Stimulated activated CD8-positive, alpha-beta memory T cell treated with anti-CD3 and anti-CD28 coated beads, Interleukin-7, amount 100 ng/mL, for 24 hours (primary cell): Measurements from ENCODE around the gene BCOR.

Source experiments
- DNase-seq: peaks from one replicate; pipeline ENCODE4 v3.0.0-alpha.2; 2020; ENCODE audit warnings: low read depth

The BCOR gene

GRCh38 chrX:40098264-40099054 lies 701 bp upstream of the BCOR start:
- DNase-seq: no peak

DNA sequence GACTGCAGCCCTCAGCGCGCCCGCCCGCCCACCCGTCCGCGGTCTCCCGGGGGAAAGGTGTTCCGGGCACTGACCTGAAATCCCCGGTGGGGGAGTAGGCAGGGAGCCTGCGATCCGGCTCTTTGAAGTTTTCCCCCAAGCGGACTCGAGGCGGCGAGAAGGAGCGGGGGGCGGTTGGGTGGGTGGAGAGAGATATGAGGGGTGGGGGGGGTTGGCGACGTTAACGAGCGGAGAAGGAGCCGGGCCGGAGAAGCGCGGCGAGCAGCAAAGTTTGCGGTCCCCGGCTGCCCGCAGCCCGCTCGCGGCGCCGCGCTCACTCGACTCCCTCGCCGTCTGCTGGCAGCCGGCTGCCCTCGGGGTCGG lies 636 bp downstream of the BCOR start:
- DNase-seq: no peak

DNA sequence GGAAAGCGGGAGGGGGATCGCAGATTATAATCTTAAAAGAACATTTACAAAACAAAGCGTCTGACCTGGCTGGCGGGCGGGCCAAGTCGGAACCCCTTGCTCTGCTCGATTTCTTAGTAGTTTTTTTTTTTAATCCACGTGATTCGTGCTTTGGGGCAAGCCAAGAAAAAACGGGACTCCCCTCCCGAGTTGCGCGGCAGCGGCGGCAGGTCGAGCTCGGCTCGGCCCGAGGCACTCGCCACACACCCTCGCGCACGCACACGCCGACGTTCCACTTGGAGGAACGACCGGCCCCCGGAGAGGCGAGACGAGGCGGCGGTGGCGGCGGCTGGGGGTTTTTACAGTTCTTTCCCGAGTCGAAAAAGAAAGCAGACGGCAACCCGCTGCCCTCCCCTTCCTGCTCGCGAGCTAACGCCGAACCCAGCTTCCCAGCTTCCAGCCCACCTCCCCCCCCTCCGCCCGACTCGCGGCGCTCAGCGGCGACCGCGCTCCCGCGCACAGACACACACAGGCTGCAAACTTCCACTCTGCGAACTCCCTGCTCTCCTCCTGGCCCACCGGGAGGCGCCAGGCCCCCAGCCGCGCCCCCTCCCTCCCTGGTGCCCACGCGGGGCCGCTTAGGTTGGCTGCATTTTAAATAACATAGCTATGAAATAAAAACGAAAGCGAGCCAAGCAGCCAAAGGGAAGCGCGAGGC lies 1.2 kb downstream of the BCOR start:
- DNase-seq: no peak

DNA sequence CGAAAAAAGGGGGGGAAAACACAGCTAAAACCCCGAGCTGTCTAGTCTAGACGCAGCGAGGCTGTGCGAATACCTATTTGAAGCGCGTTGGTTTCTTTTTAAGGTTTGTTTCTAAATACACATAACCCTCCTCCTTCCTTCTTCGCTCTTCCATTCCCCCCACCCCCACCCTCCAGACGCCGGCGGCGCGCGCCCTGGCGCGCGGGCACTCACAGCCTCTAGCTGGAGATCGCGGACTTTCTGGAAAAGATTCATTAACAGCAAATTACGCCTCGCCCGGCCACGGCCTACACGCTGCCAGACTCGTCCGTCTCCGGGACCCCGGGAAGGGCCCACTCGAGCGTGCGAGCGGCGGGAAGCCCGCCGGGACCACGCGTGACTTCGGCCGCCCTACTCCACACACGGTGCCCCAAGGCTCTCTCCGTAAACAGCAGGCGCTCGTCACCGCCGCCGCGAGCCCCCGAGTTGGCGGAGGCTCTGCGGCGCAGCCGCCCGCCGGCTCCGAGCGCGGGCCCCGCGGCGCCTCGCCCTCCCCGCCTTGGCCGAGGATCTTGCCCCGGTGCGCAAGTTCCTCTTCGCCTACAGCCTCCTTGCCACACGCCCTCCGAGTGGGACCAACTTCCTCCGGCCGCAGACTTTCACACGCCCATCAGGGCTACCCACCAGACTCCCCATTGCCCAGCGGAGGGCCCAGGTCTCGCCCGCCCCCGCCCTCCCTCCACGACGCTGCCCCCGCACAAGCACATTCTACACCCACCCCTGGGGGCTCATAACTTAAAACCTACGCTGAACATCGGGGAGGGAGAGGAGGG lies 2.0 kb downstream of the BCOR start:
- no peak for DNase-seq

- DNase-seq: no peak
Observed at GRCh38 chrX:40094900-40095582, 2.7 kb downstream of the BCOR start.

- DNase-seq: no peak
Observed at GRCh38 chrX:40094041-40094899, 3.5 kb downstream of the BCOR start.

- DNase-seq: no peak
Observed at GRCh38 chrX:40093586-40093985, 4.2 kb downstream of the BCOR start.

GRCh38 chrX:40092808-40093435 lies 4.8 kb downstream of the BCOR start:
- DNase-seq: no peak

GRCh38 chrX:40091691-40092421 lies 5.9 kb downstream of the BCOR start:
- no peak for DNase-seq

DNA sequence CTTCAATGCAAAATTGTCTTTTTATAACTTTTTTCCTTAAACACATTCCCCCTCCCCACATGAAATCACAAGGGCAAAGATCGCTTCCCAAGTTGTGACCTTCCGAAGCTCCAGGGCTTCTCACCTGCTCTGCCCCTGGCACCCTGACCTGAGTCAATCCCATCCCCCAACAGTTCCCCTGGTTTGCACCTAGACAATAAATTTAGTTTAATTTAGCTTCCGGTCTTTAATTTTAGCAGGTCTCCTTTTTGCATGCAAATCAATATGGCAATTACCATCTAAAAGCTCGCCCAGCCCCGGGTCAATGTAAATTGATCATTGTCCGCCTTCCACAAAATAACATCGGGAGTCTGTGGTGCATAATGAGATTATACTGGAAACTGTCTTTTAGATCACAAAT lies 6.8 kb downstream of the BCOR start:
- DNase-seq: no peak

- no peak for DNase-seq
Observed at GRCh38 chrX:40090050-40090804, 7.5 kb downstream of the BCOR start.

DNA sequence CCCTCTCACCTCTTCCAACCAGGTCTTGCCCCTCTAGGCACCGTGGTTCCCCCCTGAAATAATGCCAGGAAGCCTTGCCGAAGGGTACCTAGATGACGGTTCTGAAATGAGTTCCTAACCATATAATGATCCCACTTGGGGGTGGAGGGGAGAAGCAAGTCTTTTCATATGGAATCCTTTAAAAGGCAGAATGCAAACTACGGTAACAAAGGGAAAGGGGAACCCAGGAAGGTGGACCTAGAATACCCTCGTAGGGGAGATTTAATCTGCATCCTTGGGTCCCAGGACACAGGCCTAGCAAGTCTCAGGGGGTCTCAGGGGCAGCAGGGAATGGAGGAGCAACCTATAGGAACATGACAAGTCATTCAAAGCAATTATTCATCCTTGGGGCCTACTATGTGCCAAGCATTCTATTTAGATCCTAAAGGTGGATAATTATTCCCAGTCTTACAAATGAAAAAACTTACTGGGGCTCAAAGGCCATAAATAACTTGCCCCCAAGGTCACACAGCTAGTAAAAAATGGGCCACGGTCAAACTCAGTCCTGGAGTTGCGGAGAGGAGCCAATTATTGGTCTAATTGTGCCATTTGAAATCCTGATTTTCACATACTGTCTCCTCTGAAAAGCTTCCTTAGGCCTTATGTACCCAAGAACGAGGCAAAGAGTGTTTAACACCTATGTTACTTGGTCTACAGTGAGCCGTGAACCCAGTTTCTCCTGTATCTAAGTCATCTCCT lies 8.8 kb downstream of the BCOR start:
- DNase-seq: no peak

DNA sequence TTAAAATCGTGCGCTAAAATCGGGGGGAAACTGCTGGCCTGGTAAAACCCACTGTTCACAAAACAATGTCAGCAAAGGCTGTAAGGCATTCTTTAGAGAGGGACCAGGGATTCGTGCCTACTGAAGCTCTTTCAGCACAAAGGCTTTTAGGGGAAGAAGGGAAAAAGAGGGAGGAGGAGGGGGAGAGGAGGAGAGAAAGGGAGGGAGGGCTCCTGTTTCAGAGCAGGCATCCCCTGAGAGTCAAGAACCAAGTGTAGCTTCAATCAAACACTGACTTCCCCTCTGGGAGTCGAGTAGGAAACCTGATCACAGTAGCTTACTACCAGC lies 9.5 kb downstream of the BCOR start:
- DNase-seq: no peak

DNA sequence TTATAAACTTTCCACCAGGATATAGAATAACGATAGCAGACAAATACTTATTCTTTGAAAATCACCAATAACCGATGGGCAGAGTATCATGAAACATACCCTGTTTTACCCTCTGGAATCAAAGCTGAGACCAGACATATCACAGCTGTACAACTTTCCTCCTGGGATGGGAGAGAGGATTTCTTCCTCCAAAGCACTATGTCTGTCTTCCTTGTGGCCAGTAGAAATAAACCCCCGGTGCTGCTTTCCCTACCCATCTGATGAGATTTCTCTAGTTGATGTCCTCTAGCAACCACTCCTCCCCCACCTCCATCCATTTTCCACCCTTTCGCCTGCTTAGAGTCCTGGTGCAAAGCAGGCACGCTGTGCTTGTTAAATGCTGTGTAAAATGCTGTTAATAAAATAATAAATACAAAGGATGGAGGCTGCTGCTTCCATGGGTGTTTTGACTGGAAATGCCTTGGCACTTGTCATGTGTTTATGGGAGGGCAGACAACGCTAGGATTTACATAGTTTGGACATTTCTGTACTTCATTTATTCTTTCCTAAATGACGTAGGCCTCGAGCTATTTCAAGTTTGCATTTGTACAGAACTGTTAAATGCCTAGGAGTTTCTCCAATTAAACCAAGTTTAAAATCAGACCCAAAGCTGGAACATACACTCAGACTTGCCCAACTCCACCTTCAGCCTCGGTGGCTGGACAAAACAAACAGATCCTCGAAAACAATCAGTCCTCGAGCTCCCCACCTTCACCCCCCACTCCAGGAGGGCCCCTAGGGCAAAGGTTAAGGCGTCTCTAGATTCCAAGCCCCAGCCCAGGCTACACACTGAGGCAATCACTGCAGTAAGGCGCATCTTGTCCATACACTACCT lies 10.1 kb downstream of the BCOR start:
- no peak for DNase-seq

DNA sequence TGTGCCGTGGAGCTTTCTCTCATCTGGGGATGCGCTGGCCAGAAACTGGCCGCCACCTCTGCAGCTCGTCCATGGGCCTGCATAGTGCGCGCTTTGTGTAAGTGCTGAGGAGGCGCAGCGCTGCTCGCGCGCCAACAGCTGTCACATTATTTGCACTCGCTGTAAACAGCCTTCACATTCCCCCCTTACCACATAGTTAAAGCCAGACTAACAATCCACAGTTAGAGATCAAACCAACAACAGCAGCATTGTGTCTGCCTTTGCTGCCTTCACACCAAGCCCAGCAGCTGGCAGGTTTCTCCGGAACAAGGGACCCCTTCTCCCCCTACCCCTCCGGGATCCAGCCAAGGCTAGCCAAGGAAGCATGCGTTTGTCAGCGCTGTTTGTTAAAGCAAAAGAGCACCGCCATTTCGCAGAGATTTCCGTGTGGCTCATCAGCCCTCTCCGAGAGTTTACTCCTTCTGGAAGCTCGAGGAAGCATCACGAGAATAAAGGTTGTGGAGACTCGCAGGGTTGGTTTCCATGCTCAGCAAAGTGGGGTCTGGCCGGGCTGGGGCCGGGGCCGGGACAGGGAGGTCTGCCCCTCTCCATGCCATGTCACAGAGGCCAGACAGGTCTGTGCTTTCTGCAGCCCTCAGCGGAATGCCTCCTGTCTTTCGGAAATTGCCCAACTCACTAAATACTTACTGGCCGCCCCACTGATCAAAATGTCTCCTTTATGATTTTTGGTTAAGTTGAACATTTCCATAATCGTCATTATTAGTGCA lies 11.0 kb downstream of the BCOR start:
- DNase-seq: no peak

DNA sequence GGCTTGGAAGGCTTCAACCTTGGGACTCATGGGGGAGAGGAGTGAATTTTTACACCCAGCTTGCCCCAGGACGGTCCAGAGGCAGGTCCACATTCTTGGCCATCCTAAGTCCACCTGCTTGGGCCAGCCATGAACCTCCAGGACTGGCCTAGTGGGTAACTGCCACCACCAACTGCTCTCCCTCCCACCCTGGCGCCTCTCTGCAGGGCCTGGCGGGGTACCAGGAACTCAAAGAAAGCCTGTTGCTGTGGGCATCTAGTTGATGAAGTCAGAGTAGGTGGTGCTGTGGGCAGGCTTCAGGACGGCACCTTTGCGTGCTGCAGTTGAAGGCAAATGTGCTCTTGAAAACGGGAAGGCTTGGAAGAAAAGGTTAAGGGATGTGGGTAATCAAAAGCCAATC lies 12.0 kb downstream of the BCOR start:
- DNase-seq: no peak

- DNase-seq: no peak
Observed at GRCh38 chrX:40085102-40085551, 12.6 kb downstream of the BCOR start.
